Measurements from ENCODE around the gene TMEM170B.
"Not testable (repeated sequence)": the region's sequence is repeated elsewhere in the genome, so short reads cannot be mapped to it uniquely, and the experiment has no call there.

Gene TMEM170B

DNA sequence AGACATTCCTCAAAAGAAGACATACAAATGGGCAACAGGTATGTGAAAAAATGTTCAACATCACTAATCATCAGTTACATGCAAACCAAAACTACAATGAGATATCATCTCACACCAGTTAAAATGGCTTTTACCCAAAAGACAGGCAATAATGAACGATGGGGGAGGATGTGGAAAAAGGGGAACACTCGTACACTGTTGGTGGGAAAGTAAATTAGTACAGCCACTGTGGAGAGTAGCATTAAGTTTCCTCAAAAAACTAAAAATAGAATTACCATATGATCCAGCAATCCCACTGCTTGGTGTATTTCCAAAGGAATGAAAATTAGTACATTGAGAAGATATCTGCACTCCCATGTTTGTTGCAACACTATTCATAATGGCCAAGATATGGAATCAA, 8.6 kb upstream of the TMEM170B start:
- DNase-seq (ENCODE audit: low spot score) = no peak

DNA sequence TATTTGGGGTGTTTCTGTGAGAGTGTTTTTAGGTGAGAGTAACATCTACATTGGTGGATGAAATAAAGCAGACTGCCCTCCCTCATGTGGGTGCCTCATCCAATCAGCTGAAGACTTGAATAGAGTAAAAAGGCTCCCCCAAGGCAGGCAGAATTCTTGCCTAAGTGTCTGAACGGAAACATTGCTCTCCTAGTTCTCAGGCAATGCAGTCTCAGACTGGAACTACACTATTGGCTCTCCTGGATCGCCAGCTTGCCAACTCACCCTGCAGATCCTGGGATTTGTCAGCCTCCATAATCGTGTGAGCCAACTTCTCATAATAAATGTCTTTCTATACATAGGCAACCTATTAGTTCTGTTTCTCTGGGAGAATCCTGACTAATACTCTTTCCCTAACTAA, 5.5 kb upstream of the TMEM170B start:
- DNase-seq (ENCODE audit: low spot score) = no peak

DNA sequence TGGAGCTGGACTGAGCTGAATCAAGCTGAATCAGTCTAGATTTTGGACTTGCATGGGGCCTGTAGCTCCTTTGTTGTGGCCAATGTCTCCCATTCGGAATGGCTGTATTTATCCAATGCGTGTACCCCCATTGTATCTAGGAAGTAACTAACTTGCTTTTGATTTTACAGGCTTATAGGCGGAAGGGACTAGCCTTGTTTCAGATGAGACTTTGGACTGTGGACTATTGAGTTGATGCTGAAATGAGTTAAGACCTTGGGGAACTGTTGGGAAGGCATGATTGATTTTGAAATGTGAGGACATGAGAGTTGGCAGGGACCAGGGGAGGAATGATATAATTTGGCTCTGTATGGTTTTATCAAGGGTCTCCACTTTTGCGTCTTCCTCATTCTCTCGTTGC, 3.0 kb upstream of the TMEM170B start:
- no peak for DNase-seq (ENCODE audit: low spot score)

DNA sequence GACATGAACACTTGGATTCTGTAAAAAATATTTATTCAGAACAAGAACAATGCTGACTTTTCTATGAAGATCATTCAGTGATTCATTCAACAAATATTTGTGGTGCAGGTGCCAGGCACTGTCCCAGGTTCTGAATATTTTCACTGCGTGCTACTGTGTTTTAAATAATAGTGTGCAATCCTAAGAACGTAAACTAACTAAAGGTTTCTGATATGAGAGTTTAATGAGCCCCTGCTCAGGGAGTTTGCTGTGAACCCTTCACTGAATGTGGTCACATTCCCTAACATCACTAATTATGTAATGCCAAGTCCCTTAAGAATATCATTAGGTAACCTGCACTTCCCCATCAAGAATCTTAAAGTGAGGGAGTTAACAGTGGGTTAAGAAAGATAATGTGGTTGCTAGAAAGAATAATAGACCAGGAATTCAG, 1.7 kb upstream of the TMEM170B start:
- DNase-seq (ENCODE audit: low spot score) = no peak

DNA sequence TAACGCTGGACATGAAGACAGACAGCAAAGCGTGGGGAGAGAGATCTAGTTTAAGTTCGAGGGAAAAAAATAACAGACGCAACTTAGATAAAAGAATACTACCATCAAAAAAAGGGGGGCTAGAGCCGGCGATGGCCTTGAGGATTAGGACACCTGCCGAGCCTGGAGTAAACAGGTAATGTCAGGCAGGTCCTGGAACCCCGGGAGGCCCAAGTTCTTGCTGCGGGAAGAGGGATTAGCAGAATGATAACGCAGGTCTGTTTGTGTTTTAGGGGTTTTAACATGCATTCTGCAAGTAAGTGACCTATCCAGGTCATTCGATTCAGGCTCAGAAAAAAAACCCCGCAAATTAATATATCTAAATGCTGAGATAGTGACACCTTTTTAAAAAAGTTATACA, 754 bp upstream of the TMEM170B start:
- DNase-seq (ENCODE audit: low spot score) = no peak

DNA sequence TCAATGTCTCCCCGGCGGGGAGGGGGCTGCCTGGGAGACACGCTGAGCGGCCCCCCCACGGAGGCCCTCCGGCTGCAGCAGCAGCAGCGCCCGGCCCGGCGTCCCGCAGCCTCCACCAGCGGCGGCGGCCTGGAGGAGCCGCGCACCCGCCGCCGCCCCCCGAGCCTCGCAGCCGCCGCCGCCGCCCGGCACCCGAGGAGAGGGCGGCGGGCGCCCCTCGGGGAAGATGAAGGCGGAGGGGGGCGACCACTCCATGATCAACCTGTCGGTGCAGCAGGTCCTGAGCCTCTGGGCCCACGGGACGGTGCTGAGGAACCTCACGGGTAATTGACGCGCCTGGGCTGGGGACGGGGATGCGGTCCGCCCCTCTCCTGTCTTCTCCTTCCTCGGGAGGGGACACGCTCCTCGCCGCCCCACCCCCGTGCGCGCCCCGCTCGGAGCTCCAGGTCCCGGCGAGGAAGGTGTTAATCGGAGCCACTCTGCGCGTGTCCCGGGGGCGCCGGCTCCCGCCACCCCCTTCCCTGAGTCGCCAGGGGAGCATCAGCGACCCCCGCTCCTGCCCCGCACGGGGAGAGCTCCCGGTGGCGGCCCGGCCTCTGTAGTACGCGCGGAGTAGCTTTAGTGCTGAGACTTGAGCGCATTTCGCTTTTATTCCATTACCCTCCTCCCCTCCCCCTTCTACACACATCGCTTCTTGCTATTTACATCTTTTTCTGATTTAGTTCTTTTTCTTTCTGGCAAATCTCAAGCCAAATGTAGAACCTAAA, 686 bp downstream of the TMEM170B start:
- DNase-seq (ENCODE audit: low spot score) = no peak

DNA sequence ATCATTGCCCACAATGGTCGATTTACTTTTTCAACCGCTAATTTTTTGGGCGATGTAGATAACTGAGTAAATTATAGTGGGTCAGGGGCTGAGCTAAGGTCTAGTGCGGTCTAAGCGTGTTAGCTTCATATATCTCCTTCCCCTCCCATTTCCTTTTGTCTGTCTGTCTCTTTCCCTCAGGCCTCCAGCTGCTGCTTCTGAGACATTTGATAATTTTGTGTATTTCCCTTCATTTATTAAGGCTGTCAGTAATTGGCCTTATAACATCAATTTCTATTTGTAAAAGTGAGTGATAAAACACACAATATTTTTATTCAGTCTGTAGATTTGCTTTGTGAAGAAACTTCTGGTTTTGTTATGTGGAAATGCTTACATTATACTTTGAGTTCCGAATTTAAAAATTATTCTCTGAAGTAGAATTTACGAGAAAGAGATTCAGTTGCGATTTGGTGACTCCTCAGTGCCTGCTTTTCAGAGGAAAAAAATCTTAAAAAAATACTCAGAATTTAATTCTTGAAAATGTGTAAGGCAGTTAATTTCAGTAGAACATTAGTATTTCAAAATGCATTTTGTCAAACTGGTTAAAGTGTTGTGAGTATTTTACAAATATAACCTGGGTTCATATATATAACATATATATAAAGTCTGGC, 1.4 kb downstream of the TMEM170B start:
- no peak for DNase-seq (ENCODE audit: low spot score)

DNA sequence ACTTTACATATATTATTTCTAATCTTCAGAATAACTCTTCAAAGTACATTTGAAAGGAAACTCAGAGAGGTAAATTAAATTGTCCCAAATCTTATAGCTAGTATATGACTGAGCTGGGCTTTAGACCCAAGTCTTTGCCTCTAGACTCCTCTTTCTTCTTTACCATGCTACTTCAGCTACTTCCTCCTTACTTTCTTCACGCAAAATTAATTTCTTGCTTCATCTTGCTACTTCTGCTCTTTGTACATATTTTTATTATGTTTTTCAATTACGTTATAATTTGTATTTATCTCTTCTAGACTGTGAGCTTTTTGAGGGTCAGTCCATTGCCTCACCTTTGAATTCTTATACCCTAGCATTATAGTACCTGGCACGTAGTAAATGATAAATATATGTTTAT, 5.3 kb downstream of the TMEM170B start:
- DNase-seq (ENCODE audit: low spot score) = no peak

DNA sequence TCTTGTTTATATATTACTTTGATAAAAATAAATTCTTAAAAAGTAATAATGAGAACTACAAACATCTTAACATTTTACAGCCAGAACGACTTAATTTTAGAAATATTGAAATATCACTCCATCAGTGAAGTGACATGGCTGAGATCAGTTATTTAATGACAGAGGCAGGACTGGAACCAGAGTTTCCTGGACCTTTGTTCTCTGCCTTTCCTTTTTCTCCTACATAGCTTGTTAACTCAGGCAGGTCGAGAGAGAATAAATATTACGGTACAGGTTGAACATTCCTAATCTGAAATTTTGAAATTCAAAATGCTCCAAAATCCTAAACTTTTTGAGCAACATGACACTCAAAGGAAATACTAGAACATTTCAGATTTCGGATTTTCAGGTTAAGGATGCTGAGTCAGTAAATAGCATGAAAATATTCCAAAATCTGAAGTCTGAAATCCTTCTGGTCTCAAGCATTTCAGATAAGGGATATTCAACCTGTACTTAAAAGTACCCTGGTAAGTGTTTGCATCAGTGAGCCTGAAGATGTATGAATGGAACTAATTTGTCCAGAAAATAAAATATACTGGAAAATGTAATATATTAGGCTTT, 6.5 kb downstream of the TMEM170B start:
- DNase-seq (ENCODE audit: low spot score) = no peak

DNA sequence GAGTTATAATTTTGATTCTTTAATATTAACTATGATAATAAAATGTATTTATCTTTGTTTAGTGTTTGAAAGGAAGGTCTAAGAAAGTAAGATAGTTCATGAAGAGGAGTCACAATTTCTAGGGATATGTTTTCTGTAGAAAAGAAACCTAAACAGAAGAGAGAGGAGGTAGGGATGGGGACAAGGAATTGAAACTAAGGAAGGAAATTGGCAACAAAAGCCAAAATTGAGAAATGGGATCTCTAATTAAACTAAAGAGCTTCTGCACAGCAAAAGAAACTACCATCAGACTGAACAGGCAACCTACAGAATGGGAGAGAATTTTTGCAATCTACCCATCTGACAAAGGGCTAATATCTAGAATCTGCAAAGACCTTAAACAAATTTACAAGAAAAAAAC, 10.3 kb downstream of the TMEM170B start:
- not testable (repeated sequence) for DNase-seq (ENCODE audit: low spot score)

DNA sequence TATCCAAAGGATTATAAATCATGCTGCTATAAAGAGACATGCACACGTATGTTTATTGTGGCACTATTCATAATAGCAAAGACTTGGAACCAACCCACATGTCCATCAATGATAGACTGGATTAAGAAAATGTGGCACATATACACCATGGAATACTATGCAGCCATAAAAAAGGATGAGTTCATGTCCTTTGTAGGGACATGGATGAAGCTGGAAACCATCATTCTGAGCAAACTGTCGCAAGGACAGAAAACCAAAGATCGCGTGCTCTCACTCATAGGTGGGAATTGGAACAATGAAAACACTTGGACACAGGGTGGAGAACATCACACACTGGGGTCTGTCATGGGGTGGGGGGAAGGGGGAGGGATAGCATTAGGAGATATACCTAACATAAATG, 11.0 kb downstream of the TMEM170B start:
- DNase-seq (ENCODE audit: low spot score) = not testable (repeated sequence)

DNA sequence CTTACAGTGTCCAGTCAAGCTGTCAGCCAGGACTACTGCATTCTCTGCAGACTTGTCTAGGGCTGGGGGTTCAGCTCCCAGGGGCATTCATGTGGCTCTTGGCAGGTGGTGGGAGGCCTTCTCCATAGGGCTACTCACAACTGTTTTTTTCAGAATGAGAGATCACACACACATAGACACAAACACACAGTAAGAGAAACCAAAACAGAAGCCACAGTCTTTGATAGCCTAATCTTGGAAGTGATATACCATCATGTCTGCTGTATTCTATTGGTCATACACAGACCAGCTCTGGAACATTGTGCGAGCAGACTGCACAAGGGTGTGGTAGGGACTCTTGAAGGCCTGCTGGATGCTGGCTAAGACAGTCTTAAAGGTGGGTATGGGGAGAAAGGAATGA, 13.5 kb downstream of the TMEM170B start:
- no peak for DNase-seq (ENCODE audit: low spot score)

DNA sequence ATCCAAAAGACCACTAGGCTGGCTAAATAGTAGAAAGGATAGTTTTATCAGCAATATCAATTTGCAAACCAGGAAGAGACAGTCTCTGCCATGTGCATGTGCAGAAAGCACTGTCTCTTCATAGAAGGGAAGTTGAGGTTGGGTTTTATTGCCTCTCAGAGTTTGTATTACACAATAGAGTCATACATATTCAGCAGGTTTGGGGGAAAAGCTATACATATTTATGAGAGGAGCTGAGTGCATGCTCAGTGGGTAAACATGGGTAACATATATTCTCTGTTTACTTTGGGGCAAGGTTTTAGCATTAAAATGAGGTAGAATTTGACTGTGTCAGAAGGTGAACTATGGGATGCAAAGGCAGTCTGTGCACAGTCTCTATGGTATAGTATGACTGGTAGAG, 14.9 kb downstream of the TMEM170B start:
- no peak for DNase-seq (ENCODE audit: low spot score)

DNA sequence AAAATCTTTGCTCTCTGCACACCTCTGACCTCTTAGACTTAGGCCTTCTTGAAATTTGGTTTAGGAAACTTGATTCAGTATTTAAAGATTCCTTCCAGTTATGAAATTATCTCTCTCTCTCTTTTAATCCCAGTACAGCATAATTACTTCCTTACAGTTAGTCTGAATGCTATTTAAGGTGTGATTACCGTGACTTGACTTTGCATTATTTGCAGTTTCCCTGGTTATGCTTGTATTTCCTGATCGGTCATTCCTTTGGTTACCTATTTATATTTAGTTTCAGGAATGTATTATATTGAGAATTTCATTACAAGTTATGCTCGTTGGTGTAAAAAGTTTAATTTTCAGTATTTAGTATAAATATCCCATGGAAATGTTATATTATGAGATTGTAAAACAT, 16.3 kb downstream of the TMEM170B start:
- DNase-seq (ENCODE audit: low spot score) = no peak

DNA sequence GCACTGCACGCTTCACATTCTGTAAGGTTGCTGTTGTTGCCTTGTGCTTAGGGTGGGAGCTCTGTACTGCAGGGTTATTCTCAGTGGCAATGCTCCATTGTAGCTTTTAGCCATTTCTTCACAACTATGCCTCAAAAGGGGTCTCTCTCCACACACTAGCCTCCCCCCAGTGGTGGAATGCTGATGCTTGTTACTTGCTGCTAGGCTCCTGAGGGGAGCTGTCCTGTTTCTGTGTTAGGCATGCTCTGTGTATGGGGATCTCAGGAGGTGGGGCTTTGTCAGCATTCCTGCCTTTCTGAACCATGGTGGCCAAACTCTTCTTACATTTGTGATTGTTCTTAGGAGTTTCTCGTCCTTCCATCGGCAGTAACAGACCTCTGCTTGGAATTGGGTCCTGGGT, 18.8 kb downstream of the TMEM170B start:
- DNase-seq (ENCODE audit: low spot score) = no peak

DNA sequence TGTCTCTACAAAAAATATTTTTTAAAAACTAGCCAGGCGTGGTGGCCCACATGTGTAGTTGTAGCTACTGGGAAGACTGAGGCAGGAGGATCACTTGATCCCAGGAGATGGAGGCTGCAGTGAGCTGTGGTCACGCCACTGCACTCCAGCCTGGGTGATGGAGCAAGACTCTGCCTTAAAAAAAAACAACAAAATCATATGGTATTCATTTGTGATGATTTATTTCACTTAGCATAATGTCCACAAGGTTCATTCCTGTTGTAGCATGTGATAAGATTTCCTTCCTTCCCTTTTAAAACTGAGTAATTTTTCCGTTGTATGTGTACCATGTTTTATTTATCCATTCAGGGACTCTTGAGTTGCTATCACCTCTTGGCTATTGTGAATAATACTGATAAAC, 26.2 kb downstream of the TMEM170B start:
- no peak for DNase-seq (ENCODE audit: low spot score)

DNA sequence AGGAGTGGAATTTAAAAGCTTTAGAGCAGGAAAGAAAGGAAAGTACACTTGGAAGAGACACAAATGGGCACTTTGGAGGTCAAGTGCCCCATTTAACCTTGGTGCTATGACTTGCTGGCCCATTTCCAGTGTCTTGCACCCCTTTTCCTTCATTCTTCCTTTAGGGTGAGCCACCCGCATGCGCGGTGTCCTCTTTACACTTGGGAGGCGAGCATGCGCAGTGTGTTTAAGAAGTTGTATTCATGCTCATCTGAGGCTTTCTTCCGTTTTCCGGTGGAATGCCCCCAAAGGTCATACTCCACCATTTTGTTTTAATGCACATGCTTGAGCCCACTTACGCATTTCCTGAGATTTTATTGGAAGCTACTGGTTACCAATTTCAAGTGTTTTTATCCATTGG, 29.1 kb downstream of the TMEM170B start:
- no peak for DNase-seq (ENCODE audit: low spot score)

DNA sequence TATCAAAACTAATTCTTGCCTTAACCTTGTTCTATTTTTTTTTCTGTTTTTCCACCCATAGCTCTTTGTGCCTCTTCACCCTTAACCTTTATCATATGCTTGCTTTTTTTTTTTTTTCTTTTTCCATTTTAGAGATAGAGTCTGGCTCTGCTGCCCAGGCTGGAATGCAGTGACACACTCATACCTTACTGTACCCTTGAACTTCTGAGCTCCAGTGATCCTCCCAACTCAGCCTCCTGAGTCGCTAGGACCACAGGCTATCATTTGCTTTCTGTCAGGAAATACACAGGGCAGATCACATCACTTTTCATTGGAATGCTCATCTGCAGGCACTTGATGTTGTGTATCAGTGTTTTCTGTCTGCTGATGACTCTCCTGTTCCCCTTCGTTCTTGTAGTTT, 33.5 kb downstream of the TMEM170B start:
- no peak for DNase-seq (ENCODE audit: low spot score)

DNA sequence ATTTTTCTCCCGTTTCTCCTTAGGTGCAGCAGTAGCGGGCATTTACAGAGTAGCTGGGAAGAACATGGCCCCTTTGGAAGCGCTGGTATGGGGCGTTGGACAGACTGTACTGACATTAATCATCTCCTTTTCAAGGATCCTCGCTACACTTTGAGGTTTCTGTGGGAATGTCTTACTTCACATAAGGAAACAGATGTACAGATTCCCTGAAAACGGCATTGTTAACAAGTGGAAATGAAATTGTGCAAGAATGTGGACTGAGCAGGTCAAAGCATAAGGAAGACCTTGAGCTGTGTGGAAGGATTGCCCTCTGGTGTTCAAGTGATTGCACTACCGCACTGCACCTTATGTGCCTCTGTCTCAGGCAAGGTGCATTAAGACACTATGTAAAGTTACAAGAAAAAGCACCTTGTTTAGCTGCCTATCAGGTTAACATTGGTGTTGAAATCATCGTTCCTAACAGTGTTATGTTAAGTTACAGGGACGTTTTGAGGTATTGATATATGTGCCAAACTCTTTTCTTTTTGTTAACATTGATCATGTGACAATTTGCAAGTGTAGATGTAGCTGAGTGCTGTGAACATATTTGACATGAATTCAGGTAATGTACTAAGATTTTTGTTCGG, 38.0 kb downstream of the TMEM170B start:
- peak; percentile 45 for DNase-seq (ENCODE audit: low spot score)

DNA sequence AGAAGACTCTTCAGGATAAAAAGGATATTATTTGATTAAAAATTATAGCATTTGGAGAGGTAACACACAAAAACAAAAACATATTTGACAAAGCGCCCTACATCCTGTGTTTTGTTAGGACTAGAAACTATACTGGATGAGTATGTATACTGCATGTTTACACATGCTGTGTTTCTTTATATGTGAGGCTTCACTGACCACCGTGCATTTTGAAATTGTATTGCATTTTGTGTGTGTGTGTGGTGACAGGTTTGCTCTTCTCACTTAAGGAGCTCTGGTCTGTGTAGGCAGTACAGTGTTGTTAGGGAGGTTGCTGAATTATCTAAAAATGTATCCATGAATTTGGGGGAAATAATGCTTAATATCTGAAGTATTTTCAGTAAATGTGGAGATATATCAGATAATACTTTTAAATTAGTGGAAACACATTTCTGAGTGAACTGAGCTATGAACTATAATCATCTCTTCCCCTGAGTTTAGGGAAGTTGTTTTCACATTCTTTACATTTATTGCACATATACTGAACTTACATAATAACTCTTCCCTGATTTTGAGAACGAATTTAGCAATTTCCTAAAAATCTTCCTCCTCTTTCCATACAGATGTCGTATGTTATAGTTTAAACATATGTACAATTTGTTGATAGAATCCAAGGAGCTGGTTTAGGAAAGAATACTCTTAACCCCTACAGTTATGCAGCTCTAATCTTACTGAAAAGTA, 43.3 kb downstream of the TMEM170B start:
- no peak for DNase-seq (ENCODE audit: low spot score)

DNA sequence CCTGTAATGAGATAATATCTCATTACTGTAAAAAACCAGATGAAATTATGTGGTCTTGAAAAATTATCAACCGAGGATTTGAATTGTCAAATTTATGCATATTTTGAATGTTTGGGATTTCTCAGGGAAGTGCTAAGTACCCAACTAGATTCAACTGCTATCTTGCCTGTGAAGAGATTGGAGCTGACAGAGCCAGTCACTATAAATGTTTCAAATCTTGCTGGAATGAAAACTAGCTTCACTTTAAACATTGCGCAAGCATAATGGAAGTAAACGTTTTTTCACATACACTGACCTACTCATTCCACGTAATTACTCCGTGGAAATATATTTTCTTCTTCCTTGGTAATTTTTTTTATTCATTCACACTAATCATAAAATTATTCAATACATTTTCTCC, 46.7 kb downstream of the TMEM170B start:
- no peak for DNase-seq (ENCODE audit: low spot score)

DNA sequence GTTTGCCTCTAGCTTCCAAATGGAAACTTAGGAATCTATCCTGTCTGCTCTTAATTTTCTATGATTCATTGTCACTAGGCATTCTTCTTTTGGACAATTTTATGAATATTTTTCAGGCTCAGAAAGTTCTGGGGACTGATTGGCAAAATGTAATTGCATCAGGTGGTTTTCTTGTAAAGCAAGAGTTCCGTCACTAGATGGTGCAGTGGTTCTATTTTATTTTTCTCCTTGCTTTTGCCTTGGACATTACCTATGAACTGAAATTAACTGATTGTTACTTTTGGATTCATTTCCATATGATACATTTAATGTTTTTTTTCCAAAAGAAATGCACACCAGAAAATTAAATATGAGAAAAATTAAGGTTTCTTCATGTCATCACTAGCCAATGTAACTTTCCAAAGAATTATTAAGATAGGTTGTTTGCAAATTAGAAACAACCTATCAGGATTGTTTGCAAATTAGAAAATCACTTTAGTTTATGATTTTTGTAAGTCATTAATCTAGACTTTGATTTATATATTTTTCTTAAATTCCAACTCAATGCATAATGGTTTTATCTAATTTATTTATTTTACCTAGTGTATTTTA, 48.0 kb downstream of the TMEM170B start:
- DNase-seq (ENCODE audit: low spot score) = peak; percentile 3

Data from CD4-positive, alpha-beta T cell treated with Interleukin-15 for 4 hours (primary cell).